Nephron progenitor cell (in vitro differentiated cells): ENCODE measurements around the gene LRIT3.

Experiments
- DNase-seq: peaks from one replicate; pipeline ENCODE4 v3.0.0; 2021
- H3K27ac Mint-ChIP-seq: 2 replicates; pipeline ENCODE4 v1.8.0; 2021; ENCODE audit warnings: mild to moderate bottlenecking, moderate library complexity, mixed read lengths
- H3K27me3 Mint-ChIP-seq: 2 replicates; pipeline ENCODE4 v1.8.0; 2021; ENCODE audit warnings: mild to moderate bottlenecking, low read depth, mixed read lengths; ENCODE audit not compliant: poor library complexity
- H3K36me3 Mint-ChIP-seq: 2 replicates; pipeline ENCODE4 v1.8.0; 2021; ENCODE audit warnings: low read depth, mixed read lengths
- H3K4me1 Mint-ChIP-seq: 2 replicates; pipeline ENCODE4 v1.8.0; 2021; ENCODE audit warnings: mixed read lengths
- H3K4me3 Mint-ChIP-seq: 2 replicates; pipeline ENCODE4 v1.8.0; 2021; ENCODE audit warnings: mild to moderate bottlenecking, moderate library complexity, mixed read lengths
- H3K9me3 Mint-ChIP-seq: 2 replicates; pipeline ENCODE4 v1.8.0; 2021; ENCODE audit warnings: mild to moderate bottlenecking, moderate library complexity, mixed read lengths
- CTCF ChIP-seq: fragments of 200-600 bp; sonication (generic); IDR thresholded peaks from 2 replicates; pipeline ENCODE4 v1.5.0; 2021; ENCODE audit warnings: antibody characterized with exemption

LRIT3 gene

GRCh38 chr4:109809655-109810054, 38.3 kb upstream of the LRIT3 start:
- TF ChIP-seq CTCF, result no peak
- Mint-ChIP-seq H3K27me3 (peaks cover 14% of the 10 kb centered on the region), H3K36me3 (no peaks in the 10 kb centered on the region)

DNA sequence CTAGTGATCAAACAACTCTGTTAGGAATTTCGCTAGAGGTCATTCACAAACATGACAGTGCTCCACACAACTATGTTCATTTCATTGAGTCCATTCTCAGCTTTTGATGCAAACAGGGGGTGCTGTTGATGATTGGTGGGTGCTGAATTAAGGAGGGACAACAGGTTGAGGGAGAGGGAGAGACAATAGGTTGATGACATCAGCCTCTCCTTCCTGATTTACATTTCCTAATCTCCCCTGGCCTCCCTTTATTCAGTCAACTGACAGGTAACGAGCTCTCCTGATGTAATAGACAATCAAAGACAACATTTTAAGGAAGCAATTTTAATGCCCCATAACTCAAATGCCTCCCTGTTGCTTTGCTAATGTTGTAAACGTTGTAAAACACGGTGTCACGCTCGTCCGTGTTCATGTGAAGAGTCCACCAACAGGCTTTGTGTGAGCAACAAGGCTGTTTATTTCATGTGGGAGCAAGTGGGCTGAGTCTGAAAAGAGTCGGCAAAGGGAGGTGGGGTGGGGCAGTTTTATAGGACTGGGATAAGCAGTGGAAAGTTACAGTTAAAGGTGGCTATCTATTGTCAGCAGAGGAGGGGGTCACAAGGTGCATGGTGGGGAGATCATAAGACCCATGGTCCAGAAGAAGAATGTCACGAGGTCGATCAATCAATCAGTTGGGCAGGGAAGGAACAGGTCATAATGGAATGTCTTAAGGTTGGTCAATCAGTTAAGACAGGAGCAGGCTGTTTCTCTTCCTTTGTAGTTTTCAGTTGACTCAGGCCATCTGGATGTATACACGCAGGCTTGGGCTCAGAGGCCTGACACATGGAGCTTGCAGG, 37.1 kb upstream of the LRIT3 start:
- H3K27ac Mint-ChIP-seq, result no peak overlapping the region
- peaks cover 11% of the 10 kb centered on the region for H3K27me3 Mint-ChIP-seq
- DNase-seq, result no peak
- no peaks in the 10 kb centered on the region for H3K36me3 Mint-ChIP-seq
- H3K4me3 Mint-ChIP-seq, result no peak overlapping the region
- peaks cover 15% of the 10 kb centered on the region for H3K4me1 Mint-ChIP-seq
- no peak for TF ChIP-seq CTCF
- no peaks in the 10 kb centered on the region for H3K9me3 Mint-ChIP-seq

More at GRCh38 chr4:109809655-109810054, 38.3 kb upstream of the LRIT3 start:
- Mint-ChIP-seq H3K4me3 (no peak overlapping the region), H3K4me1 (peaks cover 9% of the 10 kb centered on the region), H3K27ac (no peak overlapping the region), H3K9me3 (no peaks in the 10 kb centered on the region)
- no peak for DNase-seq

- peaks cover 25% of the 10 kb centered on the region for H3K4me1 Mint-ChIP-seq
- H3K27me3 Mint-ChIP-seq, result peaks cover 9% of the 10 kb centered on the region
- H3K4me3 Mint-ChIP-seq, result no peak overlapping the region
- no peak overlapping the region for H3K27ac Mint-ChIP-seq
- no peak for TF ChIP-seq CTCF
- no peaks in the 10 kb centered on the region for H3K36me3 Mint-ChIP-seq
- no peaks in the 10 kb centered on the region for H3K9me3 Mint-ChIP-seq
- no peak for DNase-seq
Measured at GRCh38 chr4:109811707-109812106, 36.2 kb upstream of the LRIT3 start.

- H3K36me3 Mint-ChIP-seq, result peaks cover 35% of the 10 kb centered on the region
- peaks cover 9% of the 10 kb centered on the region for H3K27me3 Mint-ChIP-seq
- H3K9me3 Mint-ChIP-seq, result no peaks in the 10 kb centered on the region
- peak; percentile 82 for DNase-seq
- H3K4me3 Mint-ChIP-seq, result peak within 1 kb of the TSS; percentile 100
- peaks cover 53% of the 10 kb centered on the region for H3K4me1 Mint-ChIP-seq
- TF ChIP-seq CTCF, result no peak
- H3K27ac Mint-ChIP-seq, result peak within 1 kb of the TSS; percentile 98
Measured at GRCh38 chr4:109815151-109816081, 32.5 kb upstream of the LRIT3 start, which contains the start of gene GAR1. TSS of gene GAR1 (plus strand) at chr4:109815762. CDS start at chr4:109816165, 403 bp downstream.

DNA sequence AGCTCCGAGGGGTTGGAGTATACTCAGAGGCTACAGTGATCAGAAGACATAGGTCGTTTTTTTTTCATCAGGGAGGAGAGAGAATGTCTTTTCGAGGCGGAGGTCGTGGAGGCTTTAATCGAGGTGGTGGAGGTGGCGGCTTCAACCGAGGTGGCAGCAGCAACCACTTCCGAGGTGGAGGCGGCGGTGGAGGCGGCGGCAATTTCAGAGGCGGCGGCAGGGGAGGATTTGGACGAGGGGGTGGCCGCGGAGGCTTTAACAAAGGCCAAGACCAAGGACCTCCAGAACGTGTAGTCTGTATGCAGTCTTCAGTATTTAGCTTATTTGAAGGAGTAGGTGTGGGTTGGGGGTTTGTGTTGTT, 31.8 kb upstream of the LRIT3 start:
- peak overlapping the region; percentile 100 for H3K4me3 Mint-ChIP-seq
- H3K36me3 Mint-ChIP-seq, result peaks cover 39% of the 10 kb centered on the region
- H3K4me1 Mint-ChIP-seq, result peaks cover 49% of the 10 kb centered on the region
- peak overlapping the region; percentile 98 for H3K27ac Mint-ChIP-seq
- no peaks in the 10 kb centered on the region for H3K9me3 Mint-ChIP-seq
- H3K27me3 Mint-ChIP-seq, result peaks cover 7% of the 10 kb centered on the region
- DNase-seq, result peak; percentile 35
- no peak for TF ChIP-seq CTCF
